HCT116 (cell line): ENCODE results near the gene CIB4. TPM values are rescaled to one million over a fixed set of nuclear protein-coding genes. Genes with fewer than 3 reads are reported as not detected.

Experiments used
- ATAC-seq: fragments of 200-7000 bp; cut with Tn5 transposase; 2 replicates; pipeline ENCODE4 v1.9.1; 2020; ENCODE audit warnings: mild to moderate bottlenecking, moderate library complexity
- BruUV-seq: library from RNA; stranded (reverse); fragments of 400-500 nt; replicated peaks from 2 replicates; lab custom pipeline; 2021; lab: Mats Ljungman, UMichigan
- CTCF ChIA-PET: fragments of 300-600 bp; sonication (Branson Sonifier 250); formaldehyde crosslinking; loops from one replicate; lab custom pipeline; 2021; ENCODE audit warnings: antibody characterized with exemption; lab: Charles Lee
- POLR2A ChIA-PET: fragments of 300-600, 350-600 bp; sonication (Branson Sonifier 250); formaldehyde crosslinking; loops from one replicate; lab custom pipeline; 2021; ENCODE audit warnings: antibody characterized with exemption; lab: Charles Lee
- RAD21 ChIA-PET, 2 experiments: fragments of 300-600 bp; sonication (Branson Sonifier 250); formaldehyde crosslinking; loops; one replicate each; lab custom pipeline; 2023; ENCODE audit warnings: low total read pairs in 2 of 2; ENCODE audit not compliant: uncharacterized antibody in 2 of 2, unreplicated experiment in 2 of 2, low non-redundant PET in 1 of 2; lab: Charles Lee
- DNase-seq: peaks from one replicate; pipeline ENCODE4 v3.0.0-alpha.2; 2010; ENCODE audit warnings: low read depth, low spot score
- H2AFZ ChIP-seq: fragments of 200-600 bp; shearing (Covaris generic), sonication (generic); 2 replicates; pipeline ENCODE4 v1.6.1; 2017; ENCODE audit warnings: low read depth, mixed run types, mixed read lengths, antibody characterized with exemption, low read length; ENCODE audit not compliant: poor library complexity, severe bottlenecking
- H3K27ac ChIP-seq: 2 replicates; pipeline ENCODE4 v1.5.1; 2012; ENCODE audit warnings: low read depth, low read length
- H3K27me3 ChIP-seq: fragments of 200-600 bp; sonication (generic); 2 replicates; pipeline ENCODE4 v1.6.1; 2016; ENCODE audit warnings: mixed run types, low read length, mixed read lengths; ENCODE audit not compliant: insufficient read depth
- H3K36me3 ChIP-seq, 2 experiments: fragments of 200-500 bp in 1 of 2; fragments of 200-600 bp in 1 of 2; sonication (Bioruptor generic) in 1 of 2; sonication (generic) in 1 of 2; 2 replicates each; pipeline versions ENCODE4 v1.5.1 to v1.6.1; 2014 to 2016; ENCODE audit warnings: low read length in 2 of 2, inconsistent platforms in 1 of 2, mixed read lengths in 1 of 2, mixed run types in 1 of 2; ENCODE audit not compliant: insufficient read depth in 2 of 2, control insufficient read depth in 1 of 2
- H3K4me1 ChIP-seq, 2 experiments: fragments of 200-600 bp in 1 of 2; sonication (generic) in 1 of 2; 2 replicates each; pipeline versions ENCODE4 v1.5.1 to v1.6.1; 2012 to 2017; ENCODE audit warnings: low read length in 2 of 2, inconsistent platforms in 1 of 2, mild to moderate bottlenecking in 1 of 2, mixed read lengths in 1 of 2, mixed run types in 1 of 2, moderate library complexity in 1 of 2; ENCODE audit not compliant: insufficient read depth in 2 of 2, control insufficient read depth in 1 of 2
- H3K4me2 ChIP-seq: fragments of 200-600 bp; sonication (generic); 2 replicates; pipeline ENCODE4 v1.6.1; 2017; ENCODE audit warnings: mixed run types, low read length, mixed read lengths
- H3K4me3 ChIP-seq, 2 experiments: fragments of 200-600 bp in 1 of 2; sonication (generic) in 1 of 2; replicated peaks in 1 of 2; 2 replicates each; pipeline ENCODE4 v1.5.1; 2011 to 2016; ENCODE audit warnings: low read length in 2 of 2, control low read depth in 1 of 2, low read depth in 1 of 2, mild to moderate bottlenecking in 1 of 2, mixed read lengths in 1 of 2, mixed run types in 1 of 2
- H3K79me2 ChIP-seq: fragments of 200-600 bp; sonication (generic); 2 replicates; pipeline ENCODE4 v1.6.1; 2017; ENCODE audit warnings: mild to moderate bottlenecking, mixed run types, low read length, moderate library complexity, mixed read lengths; ENCODE audit not compliant: insufficient read depth
- H3K9ac ChIP-seq: fragments of 200-600 bp; sonication (generic); 2 replicates; pipeline ENCODE4 v1.6.1; 2016; ENCODE audit warnings: low read length, mixed read lengths
- H3K9me2 ChIP-seq: fragments of 200-600 bp; sonication (generic), shearing (Covaris generic); 2 replicates; pipeline ENCODE4 v1.6.1; 2017; ENCODE audit warnings: mixed run types, mild to moderate bottlenecking, moderate library complexity; ENCODE audit not compliant: insufficient read depth
- H3K9me3 ChIP-seq, 2 experiments: fragments of 200-500 bp in 1 of 2; fragments of 200-600 bp in 1 of 2; sonication (Bioruptor generic) in 1 of 2; sonication (generic) in 1 of 2; 2 replicates each; pipeline ENCODE4 v1.6.1; 2014 to 2017; ENCODE audit warnings: low read length in 2 of 2, mixed read lengths in 2 of 2, inconsistent platforms in 1 of 2, low read depth in 1 of 2, mild to moderate bottlenecking in 1 of 2, mixed run types in 1 of 2, moderate library complexity in 1 of 2; ENCODE audit not compliant: control insufficient read depth in 1 of 2, insufficient read depth in 1 of 2
- H4K20me1 ChIP-seq: fragments of 200-600 bp; sonication (generic), shearing (Covaris generic); 2 replicates; pipeline ENCODE4 v1.6.1; 2017; ENCODE audit warnings: mixed run types, mild to moderate bottlenecking, moderate library complexity; ENCODE audit not compliant: insufficient read depth
- CEBPB ChIP-seq: IDR thresholded peaks from 2 replicates; pipeline ENCODE4 v1.6.1; 2012; ENCODE audit warnings: low read depth
- EZH2phosphoT487 ChIP-seq: fragments of 200-600 bp; IDR thresholded peaks from 2 replicates; pipeline ENCODE4 v1.6.1; 2018; ENCODE audit warnings: antibody characterized with exemption, borderline replicate concordance
- FOSL1 ChIP-seq: IDR thresholded peaks from 2 replicates; pipeline ENCODE4 v1.6.1; 2012; ENCODE audit warnings: low read depth
- POLR2AphosphoS5 ChIP-seq: IDR thresholded peaks from 2 replicates; pipeline ENCODE4 v1.6.1; 2011; ENCODE audit warnings: mild to moderate bottlenecking, low read depth, low read length, moderate library complexity
- RAD21 ChIP-seq: IDR thresholded peaks from 2 replicates; pipeline ENCODE4 v1.6.1; 2012; ENCODE audit warnings: low read depth, mild to moderate bottlenecking
- REST ChIP-seq: IDR thresholded peaks from 2 replicates; pipeline ENCODE4 v1.6.1; 2012; ENCODE audit warnings: low read depth
- TCF7L2 ChIP-seq: IDR thresholded peaks from 2 replicates; pipeline ENCODE4 v1.7.0; 2011; ENCODE audit warnings: borderline replicate concordance, inconsistent platforms; ENCODE audit not compliant: insufficient read depth, insufficient read length; ENCODE audit errors: extremely low read depth
- ZNF274 ChIP-seq: fragments of 200-500 bp; sonication (Bioruptor generic); IDR thresholded peaks from 2 replicates; pipeline ENCODE4 v1.6.1; 2014; ENCODE audit warnings: mild to moderate bottlenecking, low read depth, low read length, inconsistent platforms
- intact Hi-C: fragments of 100-400 bp; cut with micrococcal nuclease; formaldehyde crosslinking; loops from 2 replicates; pipeline ENCODE4 v1.10.0; 2022
- total RNA-seq: library from RNA; stranded (reverse); gene quantifications from one replicate; pipeline ENCODE4 v1.2.1, GENCODE V29; 2021; ENCODE audit not compliant: unreplicated experiment
- TF ChIP-seq, protein P1 (sequence below): IDR thresholded peaks from 2 replicates; pipeline ENCODE4 v1.6.1; 2012

Gene CIB4
- total RNA-seq, 1 experiment from 2014 or later: not detected

- H3K36me3 ChIP-seq: no peaks in the 10 kb centered on the region
- no peak for TF ChIP-seq CEBPB
- no peak for TF ChIP-seq TCF7L2
- no peak for TF ChIP-seq FOSL1
- no peak for TF ChIP-seq POLR2AphosphoS5
- no peak for TF ChIP-seq ZNF274
- TF ChIP-seq, all 23 proteins: peak for 0
- no peak for ATAC-seq
- no peaks in the 10 kb centered on the region for H3K79me2 ChIP-seq
- H3K27me3 ChIP-seq: peaks cover under 1% of the 10 kb centered on the region
- H3K9me3 ChIP-seq: no peaks in the 10 kb centered on the region
- intact Hi-C loops: no loop called here
- H3K9me2 ChIP-seq: no peaks in the 10 kb centered on the region
- H3K4me2 ChIP-seq: no peak overlapping the region
- H4K20me1 ChIP-seq: no peaks in the 10 kb centered on the region
- no peak overlapping the region for H3K27ac ChIP-seq
- H2AFZ ChIP-seq: no peak overlapping the region
- H3K9ac ChIP-seq: no peak overlapping the region
- no TSS peak for BruUV-seq
- no peak overlapping the region for H3K4me3 ChIP-seq
- ChIA-PET POLR2A (no interaction called here), RAD21 (no interaction called here), CTCF (no interaction called here)
- no peak for DNase-seq
- H3K4me1 ChIP-seq: no peaks in the 10 kb centered on the region
Observed at GRCh38 chr2:26595146-26595545, 46.0 kb downstream of the CIB4 start.

- H3K9me2 ChIP-seq: no peaks in the 10 kb centered on the region
- H3K4me1 ChIP-seq: no peaks in the 10 kb centered on the region
- ATAC-seq (no peak), DNase-seq (no peak)
- H3K9ac ChIP-seq: no peak overlapping the region
- no peak overlapping the region for H3K4me2 ChIP-seq
- H3K27ac ChIP-seq: no peak overlapping the region
- no peaks in the 10 kb centered on the region for H3K79me2 ChIP-seq
- H4K20me1 ChIP-seq: no peaks in the 10 kb centered on the region
- no peaks in the 10 kb centered on the region for H3K9me3 ChIP-seq
- intact Hi-C loops: no loop called here
- H2AFZ ChIP-seq: no peak overlapping the region
- TF ChIP-seq RAD21: no peak
- TF ChIP-seq CEBPB: no peak
- TF ChIP-seq EZH2phosphoT487: no peak
- no peak for TF ChIP-seq REST
- TF ChIP-seq, protein P1, sequence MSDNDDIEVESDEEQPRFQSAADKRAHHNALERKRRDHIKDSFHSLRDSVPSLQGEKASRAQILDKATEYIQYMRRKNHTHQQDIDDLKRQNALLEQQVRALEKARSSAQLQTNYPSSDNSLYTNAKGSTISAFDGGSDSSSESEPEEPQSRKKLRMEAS: no peak
- ChIA-PET POLR2A (no interaction called here), RAD21 (no interaction called here), CTCF (interaction anchor here (1.7 kb wide), 1 partner anchor 14 kb away, joined by 6 read pairs; no protein-coding TSS in a partner anchor)
- BruUV-seq: no TSS peak
- peaks cover 22% of the 10 kb centered on the region for H3K27me3 ChIP-seq
- H3K4me3 ChIP-seq: no peak overlapping the region
- no peaks in the 10 kb centered on the region for H3K36me3 ChIP-seq
Observed at GRCh38 chr2:26591619-26592505, 49.3 kb downstream of the CIB4 start.
